HG03378 (cell line): ENCODE measurements around the gene TRIM67.
"Not testable (repeated sequence)": the region's sequence is repeated elsewhere in the genome, so short reads cannot be mapped to it uniquely, and the experiment has no call there.

Source experiments
- ATAC-seq: cut with Tn5 transposase; IDR thresholded peaks from one replicate; pipeline ENCODE4 v1.9.1; 2021; ENCODE audit warnings: mild to moderate bottlenecking, moderate library complexity; ENCODE audit not compliant: unreplicated experiment

Gene TRIM67

DNA sequence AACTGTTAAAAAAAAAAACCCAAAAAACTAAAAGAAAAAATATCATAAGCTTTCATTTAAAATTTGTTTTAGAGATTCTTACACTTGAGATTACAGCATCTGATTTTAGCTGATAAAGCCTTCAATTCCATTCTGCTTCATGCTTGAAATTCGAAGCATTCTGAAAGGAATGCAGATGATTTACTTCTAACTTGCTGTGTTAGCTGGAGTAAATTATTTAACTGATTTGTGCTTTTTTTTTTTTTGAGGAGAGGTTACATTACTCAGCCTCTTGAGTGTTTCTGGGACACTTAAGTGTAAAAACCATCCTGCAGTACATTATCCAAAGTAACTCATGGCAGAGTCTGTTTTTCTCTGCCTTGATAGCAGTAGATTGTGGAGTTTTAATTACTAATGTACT lies 4.5 kb upstream of the TRIM67 start:
- no peak for ATAC-seq

DNA sequence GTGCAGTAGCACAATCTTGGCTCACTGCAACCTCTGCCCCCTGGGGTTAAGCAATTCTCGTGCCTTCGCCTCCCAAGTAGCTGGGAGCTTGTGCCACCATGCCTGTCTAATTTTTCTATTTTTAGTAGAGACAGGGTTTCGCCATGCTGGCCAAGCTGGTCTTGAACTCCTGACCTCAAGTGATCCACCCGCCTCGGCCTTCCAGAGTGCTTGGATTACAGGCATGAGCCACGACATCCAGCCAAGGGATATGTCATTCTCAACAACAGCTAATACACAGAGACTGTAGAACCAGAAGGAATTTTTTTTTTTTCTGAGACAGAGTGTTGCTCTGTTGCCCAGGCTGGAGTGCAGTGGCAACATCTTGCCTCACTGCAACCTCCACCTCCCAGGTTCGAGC lies 3.7 kb upstream of the TRIM67 start:
- ATAC-seq: not testable (repeated sequence)

- ATAC-seq: no peak
These were observed 2.5 kb upstream of the TRIM67 start for GRCh38 chr1:231159202-231159962.

DNA sequence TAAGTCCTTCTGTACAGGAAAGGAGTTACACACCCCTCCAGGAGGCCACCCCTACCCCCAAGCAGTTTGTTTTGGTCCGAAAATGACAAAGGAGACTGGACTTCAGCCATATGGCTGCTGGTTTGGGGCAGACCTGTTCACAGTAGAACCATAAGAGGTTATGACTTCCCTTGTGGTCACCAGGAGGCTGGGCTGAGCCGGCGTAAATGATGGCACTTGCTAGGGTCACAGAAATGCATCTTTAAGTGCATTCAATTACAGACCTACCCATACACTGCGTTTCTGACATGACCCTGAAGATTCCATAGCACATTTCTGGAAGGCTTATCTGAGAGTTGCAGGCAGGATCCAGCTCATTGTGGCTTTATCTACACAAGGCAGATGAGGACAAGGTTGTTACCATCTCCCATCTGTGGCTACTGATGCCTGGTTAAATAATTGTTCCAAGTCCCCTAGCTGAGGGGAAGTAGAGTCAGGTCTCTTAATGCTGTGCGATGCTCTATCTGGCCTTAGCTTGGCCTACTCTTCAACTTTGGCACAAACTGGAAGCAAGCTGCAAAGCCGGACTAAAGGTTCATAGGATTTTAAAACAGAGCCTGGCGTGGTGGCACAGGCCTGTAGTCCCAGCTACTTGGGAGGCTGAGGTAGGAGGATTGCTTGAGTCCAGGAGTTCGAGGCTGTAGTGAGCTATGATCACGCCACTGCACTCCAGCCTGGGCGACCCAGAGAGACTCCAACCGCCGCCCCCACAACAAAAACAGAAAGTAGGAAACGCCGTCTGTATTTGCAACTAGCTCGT lies 1.7 kb upstream of the TRIM67 start:
- ATAC-seq: no peak

- no peak for ATAC-seq
These were observed 777 bp upstream of the TRIM67 start for GRCh38 chr1:231160895-231161666.

GRCh38 chr1:231162297-231162969 lies 575 bp downstream of the TRIM67 start:
- no peak for ATAC-seq

GRCh38 chr1:231162970-231163829 lies 1.3 kb downstream of the TRIM67 start:
- ATAC-seq: no peak

- ATAC-seq: no peak
These were observed 2.1 kb downstream of the TRIM67 start for GRCh38 chr1:231163830-231164427.

DNA sequence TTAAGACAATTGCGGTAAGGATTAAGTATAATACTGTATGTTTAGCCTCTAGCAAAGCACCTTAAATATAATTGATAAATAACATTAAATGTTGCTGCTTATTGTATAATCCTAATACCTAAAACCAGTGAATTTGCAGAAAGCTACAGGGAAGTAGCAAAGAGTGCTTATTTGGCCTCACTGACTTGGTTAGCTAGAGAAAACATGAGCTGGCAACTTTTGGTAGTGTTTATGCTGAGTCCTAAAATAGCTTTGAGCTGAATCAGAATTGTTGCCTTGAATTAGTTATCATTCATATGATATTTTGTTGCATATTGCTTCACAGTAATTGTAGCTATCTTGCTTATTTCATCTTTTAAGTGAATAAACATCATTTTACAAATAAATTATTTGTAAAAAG lies 3.5 kb downstream of the TRIM67 start:
- ATAC-seq: no peak

DNA sequence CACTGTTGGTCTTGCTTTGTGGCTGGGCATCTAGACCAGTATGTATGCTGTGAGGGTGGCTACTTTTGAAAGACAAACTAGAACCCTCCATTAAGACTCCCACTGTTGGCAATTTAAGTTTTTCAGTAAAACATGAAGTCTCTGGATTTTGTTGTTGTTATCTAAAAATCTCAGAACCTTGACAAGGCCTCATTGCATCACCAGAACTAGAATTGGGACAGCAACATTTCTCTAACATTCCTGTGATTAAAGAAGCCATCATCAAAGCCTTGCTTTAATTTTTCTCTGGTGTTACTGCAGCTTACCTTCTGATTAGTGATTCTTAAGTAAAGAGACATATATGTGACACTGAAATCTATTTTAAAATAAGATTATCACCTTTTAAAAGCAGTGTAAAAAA lies 4.5 kb downstream of the TRIM67 start:
- no peak for ATAC-seq

- ATAC-seq: no peak
These were observed 9.0 kb downstream of the TRIM67 start for GRCh38 chr1:231170875-231171274.

- no peak for ATAC-seq
These were observed 9.9 kb downstream of the TRIM67 start for GRCh38 chr1:231171623-231172197.

DNA sequence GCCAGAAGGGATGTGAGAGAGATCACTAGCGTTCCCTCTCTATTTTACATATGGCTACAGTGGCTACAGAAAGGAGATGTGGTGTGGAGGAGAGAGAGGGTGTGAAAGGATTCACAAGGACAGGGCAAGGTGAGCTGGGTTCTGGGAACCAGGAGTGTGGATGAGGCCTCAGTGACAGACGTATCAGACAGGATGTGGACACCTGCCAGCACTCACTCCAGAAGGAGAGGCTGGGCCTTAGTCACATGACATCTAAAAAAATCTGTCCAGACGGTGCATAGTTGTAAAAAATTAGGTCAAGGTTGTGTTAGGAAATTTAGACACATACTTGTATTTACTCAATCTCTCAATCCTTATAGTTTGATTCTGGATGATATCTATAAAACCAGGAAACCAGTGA lies 10.6 kb downstream of the TRIM67 start:
- no peak for ATAC-seq

DNA sequence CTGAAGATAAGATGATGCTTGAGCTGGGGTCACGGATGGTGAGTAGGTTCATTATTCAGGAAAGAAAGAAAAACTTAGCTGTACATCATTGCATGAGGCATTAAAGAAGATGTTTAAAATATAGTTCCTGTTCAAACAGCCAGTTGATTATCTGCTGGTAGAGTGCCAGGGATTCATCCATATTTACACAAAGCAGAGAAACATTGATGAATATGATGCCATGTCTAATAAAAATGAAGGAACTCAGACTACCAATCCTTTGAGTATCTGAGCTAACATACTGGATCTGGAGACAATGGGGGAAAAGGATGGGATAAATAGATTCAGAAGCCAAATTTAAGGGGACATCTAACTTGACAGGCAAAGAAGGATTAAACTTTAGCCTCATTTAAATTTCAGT lies 14.6 kb downstream of the TRIM67 start:
- ATAC-seq: no peak

GRCh38 chr1:231177226-231177625 lies 15.4 kb downstream of the TRIM67 start:
- ATAC-seq: no peak

DNA sequence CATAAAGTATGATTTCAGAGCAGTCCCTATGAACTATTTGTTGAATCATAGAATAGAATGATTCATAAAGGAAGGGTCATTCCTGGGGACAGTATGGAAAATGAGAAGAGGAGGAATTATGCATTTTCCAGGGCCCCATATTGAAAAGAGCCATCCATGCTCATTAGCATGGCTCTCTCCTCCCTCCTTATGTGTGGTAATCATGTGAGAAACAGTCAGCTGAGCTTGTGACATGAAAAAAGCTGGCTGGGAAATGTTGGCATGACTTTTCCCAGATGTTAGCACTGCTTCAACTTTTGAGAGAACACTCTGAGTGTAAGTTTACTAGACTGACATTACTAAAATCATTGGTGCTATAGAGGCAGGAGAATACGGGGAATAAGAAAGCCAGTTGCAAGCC lies 16.1 kb downstream of the TRIM67 start:
- no peak for ATAC-seq

GRCh38 chr1:231178970-231179369 lies 17.1 kb downstream of the TRIM67 start:
- no peak for ATAC-seq

DNA sequence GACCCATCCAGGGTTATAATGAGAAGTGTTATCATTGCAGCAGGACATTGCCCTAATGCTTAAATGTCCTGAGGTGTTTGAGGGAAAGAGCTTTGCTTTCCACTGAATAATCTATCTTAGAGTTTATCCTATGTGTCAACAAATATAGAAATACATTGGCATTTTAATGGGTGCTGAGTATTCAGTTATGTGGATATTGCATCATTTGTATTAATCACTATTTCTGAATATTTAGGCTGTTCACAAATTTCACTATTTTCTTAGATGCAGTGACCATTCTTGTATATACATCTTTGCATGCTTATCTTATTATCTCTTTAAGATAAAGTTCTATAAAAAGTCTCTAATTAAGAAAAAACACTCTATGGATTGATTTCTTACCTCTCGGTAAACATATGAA lies 18.2 kb downstream of the TRIM67 start:
- no peak for ATAC-seq

- no peak for ATAC-seq
These were observed 19.4 kb downstream of the TRIM67 start for GRCh38 chr1:231181271-231181670.
